Measurements from ENCODE around the gene SAMD11.

DNA sequence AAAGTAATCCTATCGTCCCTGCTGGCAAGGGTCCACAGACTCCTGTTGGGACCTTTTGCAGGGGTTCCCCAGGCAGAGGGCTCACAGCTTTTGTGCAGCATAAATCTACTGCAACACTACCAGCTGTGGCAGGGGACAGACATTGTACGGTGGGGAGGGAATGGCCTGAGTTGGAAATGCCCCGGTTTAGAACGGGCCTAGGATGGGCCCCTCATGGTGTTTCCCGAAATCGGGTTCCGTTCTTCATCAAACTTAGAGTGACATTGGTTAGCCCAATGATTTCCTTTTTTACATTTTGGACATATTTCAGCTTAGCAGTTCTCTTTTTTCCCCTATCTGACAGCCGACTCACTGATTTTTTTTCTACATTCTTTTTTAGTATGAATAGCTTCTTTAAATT lies 26.5 kb upstream of the SAMD11 start:
- TF ChIP-seq, protein P1, sequence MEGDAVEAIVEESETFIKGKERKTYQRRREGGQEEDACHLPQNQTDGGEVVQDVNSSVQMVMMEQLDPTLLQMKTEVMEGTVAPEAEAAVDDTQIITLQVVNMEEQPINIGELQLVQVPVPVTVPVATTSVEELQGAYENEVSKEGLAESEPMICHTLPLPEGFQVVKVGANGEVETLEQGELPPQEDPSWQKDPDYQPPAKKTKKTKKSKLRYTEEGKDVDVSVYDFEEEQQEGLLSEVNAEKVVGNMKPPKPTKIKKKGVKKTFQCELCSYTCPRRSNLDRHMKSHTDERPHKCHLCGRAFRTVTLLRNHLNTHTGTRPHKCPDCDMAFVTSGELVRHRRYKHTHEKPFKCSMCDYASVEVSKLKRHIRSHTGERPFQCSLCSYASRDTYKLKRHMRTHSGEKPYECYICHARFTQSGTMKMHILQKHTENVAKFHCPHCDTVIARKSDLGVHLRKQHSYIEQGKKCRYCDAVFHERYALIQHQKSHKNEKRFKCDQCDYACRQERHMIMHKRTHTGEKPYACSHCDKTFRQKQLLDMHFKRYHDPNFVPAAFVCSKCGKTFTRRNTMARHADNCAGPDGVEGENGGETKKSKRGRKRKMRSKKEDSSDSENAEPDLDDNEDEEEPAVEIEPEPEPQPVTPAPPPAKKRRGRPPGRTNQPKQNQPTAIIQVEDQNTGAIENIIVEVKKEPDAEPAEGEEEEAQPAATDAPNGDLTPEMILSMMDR (IDR thresholded peaks at IDR 0.05) = no peak
- TF ChIP-seq, protein P2, sequence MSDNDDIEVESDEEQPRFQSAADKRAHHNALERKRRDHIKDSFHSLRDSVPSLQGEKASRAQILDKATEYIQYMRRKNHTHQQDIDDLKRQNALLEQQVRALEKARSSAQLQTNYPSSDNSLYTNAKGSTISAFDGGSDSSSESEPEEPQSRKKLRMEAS (IDR thresholded peaks at IDR 0.05; ENCODE audit: low read depth) = no peak
